ENCODE results near the gene KCNJ18.
"Not testable (repeated sequence)": the region's sequence is repeated elsewhere in the genome, so short reads cannot be mapped to it uniquely, and the experiment has no call there.

KCNJ18 gene

DNA sequence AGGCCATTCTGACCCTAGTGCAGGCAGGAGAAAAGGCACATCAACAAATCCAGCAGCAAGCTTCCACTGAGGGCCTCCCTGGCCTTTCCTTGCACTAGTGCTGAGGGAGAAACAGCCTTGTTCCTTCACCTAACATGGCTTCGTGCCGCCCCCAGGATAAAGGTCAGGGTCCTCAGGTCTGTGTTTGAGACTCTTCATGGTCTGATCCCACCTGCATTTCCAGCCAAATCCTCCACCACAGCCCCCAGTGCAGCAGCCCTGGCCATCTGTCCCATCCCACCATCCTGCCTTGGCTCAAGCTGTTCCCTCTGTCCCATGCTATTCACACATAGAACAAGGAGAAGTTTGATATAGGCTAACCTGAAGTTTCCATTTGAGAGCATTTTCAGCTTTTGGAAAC, 20.9 kb upstream of the KCNJ18 start:
- DNase-seq (ENCODE audit: low read depth in 2 of 2): not testable (repeated sequence)

DNA sequence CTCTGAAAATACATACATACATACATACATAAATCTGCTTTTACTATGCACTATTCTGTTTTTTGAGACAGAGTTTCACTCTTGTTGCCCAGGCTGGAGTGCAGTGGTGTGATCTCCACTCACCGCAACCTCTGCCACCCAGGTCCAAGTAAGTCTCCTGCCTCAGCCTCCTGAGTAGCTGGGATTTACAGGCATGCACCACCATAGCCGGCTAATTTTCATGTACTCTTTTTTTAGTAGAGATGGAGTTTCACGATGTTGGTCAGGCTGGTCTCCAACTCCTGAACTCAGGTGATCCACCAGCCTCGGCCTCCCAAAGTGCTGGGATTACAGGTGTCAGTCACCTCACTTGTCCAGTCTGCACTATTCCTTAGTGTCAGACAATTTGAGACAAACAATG, 20.5 kb upstream of the KCNJ18 start:
- not testable (repeated sequence) for DNase-seq (ENCODE audit: low read depth in 2 of 2)

DNA sequence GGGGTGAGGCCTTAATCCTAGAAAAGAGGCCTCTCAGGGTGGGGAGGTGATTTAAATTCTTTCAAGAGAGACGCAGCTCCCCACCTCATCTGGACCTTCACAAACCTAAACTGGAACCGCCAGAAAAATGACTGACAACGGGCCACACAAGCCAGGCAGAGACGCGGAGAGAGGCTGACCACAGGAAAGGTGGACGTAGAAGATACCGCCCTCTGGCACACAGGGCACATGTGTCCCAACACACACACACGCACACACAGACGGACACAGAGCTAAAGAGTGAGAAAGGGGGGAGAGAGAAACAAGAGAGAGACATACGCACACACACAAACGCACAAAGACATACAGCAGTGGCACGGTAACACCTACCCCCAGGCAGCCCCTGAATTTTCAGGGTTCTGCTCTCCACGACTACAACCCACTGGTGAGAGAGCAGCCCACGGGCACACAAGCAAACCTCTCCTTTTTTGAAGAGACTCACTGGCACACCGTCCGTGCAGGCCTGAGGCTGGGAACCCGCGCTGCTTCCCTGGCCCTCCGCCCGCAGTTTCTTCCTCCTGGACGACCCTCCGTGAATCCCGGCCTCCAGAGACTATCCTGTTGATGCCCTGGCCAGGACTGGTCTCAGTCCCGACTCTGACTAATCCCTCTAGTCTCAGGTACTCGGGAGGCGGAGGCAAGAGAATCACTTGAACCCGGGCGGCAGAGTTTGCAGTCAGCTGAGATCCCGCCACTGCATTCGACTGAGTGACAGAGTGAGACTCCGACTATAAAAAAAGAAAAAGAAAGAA, 18.7 kb upstream of the KCNJ18 start:
- not testable (repeated sequence) for DNase-seq (ENCODE audit: low read depth in 2 of 2)

DNA sequence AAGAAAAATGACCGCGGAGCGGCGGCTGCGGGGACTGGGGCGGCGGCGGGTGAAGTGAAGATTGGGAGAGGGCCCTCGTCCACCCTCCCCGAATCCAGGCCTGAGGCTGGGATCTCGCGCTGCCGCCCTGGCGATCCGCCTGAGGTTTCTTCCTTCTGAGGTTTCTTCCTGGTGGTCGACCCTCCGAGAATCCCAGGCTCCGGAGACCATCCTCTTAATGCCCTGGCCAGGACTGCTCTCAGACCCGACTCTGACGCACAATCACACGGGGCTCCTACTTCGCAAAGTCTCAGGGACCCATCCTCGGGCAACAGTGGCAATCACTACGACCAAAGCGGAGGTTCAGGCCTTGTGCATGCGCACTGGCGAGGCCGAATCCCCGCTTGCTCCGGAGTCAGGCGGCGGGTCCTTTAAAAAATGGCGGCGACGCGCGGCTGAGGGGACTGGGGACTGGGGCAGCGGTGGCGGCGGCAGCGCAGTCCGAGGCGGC, 18.0 kb upstream of the KCNJ18 start:
- DNase-seq (ENCODE audit: low read depth in 2 of 2): no peak

DNA sequence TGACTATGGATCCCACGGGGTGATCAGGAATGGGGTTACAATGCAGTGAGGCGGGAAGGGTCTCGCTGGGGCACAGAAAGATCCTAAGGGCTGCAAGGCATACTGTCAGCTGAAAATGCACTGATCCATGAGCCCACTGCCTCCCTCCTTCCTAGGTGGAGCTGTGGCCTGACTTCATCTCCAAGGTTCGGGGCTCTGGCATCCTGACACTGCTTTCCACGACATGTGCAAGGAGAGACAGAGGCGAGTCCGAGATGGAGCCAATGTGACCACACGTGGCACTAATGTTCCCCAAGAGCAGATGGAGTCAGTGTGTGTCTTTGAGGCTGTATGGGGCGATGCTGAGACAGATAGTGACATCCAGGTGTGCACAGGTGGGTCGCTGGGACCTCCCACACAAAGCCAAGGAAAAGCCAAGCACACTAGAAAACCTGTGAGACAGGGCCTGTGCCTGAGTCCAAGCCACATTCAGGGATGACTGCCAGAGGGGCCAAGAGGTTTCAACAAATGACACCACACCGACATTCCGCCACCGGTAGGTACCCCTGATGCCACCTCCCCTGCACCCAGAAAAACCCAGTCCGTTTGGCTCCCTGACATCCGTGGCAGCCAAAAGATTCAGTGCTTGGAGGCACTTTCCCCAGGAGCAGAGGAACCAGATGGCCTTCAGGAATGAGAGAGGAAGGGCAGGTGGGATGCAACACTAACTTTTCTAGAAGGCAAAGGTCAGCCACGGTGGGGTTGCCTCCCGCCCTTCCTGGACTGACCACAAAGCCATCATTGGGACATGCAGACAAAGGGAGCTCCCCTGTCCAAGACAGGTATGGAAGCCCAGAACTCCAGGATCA, 17.2 kb upstream of the KCNJ18 start:
- not testable (repeated sequence) for DNase-seq (ENCODE audit: low read depth in 2 of 2)

DNA sequence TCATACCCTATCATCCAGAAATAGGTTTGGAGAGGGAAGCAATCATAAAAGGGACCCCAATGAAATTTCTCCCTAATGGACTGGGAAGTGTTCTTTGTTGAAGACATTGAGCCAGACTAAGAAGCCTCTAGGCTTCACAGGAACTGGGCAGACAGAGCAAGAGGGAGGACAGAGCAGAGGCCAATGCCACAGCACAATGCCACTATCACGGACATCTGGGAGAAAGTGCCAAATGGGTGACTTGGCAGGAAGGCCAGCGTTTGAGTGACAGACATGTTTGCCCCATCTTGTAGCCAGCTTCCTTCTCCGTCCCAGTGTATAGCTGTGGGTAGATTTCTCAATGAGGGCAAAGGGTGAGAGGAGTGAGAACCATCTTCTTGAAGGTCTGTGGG, 16.6 kb upstream of the KCNJ18 start:
- not testable (repeated sequence) for DNase-seq (ENCODE audit: low read depth in 2 of 2)

DNA sequence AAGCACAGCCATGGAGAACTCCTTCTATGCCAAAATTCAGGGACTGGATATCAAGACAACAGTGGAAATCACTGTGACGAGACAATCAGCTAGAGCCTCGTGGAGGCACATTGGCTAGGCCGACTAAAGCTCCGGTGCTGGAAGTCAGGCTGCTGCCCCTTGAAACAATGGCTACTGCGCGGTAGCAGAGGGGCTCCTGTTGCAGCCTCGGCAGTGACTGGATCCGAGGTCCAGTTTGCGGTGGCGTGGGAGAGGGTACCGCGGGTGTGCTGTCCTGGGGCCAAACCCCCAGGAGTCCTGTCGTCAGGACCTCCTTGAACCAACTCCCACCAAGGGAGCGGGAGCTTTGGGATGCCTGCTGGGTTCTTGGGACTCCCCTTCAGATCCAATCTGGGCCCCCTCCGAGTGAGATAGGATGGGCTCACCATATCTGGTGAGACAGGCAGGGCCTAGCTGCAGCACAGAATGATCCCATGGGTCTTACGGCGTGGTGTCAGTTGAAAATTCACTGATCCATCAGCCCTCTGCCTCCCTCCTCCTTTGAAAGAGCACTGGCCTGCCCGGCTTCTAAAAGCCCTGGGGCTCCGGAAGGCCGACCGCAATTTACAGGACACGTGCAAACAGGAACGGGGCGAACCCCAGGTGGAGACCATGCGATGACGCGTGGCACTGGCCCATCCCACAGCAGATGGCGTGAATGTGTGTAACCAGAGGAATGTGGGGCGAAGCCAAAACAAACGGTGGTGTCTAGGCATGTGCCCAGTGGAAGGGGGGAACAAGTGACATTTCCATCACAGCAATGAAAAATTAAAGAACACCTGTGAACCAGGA, 15.8 kb upstream of the KCNJ18 start:
- DNase-seq (ENCODE audit: low read depth in 2 of 2): no peak

DNA sequence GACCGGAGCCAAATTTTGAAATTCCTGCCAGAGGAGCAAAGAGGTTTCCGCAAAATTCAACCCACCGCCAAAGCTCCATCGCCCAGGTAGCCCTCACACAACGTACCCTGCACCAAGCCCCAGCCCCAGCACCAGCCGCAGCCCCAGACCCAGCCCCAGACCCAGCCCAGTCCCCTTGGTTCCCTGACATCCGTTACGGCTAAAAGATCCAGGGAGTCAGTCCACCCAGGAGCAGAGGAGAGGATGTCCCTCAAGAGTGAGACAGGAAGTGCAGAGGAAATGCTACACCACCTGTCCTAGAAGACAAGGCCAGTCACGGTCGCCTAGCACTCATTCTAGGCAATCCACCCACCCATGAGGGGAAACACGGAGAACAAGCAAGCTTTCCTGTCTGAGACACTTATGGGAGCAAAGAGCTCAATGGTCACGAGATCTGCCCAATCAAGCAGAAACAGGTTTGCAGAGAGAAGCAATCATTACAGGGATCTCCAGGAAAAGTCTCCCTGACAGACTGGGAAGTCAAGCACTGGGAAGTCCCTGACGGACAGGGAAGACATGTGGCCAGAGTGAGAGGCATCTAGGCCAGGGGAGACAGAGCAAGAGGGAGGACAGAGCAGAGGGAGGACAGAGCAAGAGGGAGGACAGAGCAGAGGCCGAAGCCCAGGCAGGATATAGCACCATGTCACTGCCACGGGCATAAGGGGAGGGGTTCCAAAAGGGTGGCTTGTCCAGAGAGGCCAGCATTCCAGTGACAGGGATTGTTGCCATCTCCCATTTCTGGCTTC, 15.0 kb upstream of the KCNJ18 start:
- no peak for DNase-seq (ENCODE audit: low read depth in 2 of 2)

DNA sequence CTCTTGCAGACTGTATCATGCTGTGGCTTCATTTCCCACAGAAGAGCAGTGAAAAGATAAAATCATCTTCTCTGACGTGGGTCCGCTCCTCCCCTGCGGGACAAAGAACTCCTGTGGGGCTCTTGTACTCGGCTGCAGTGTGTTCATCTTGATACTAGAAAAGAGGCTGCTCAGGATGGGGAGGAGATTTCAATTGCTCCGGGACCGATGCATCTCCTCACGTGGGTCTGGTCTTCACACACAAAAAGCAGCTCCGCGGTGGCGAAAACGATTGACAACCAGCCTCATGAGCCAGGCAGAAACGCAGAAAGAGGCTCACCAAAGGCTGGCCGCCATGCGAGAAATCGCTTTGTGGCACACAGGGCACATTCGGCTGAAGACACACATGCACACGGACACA, 14.4 kb upstream of the KCNJ18 start:
- no peak for DNase-seq (ENCODE audit: low read depth in 2 of 2)

DNA sequence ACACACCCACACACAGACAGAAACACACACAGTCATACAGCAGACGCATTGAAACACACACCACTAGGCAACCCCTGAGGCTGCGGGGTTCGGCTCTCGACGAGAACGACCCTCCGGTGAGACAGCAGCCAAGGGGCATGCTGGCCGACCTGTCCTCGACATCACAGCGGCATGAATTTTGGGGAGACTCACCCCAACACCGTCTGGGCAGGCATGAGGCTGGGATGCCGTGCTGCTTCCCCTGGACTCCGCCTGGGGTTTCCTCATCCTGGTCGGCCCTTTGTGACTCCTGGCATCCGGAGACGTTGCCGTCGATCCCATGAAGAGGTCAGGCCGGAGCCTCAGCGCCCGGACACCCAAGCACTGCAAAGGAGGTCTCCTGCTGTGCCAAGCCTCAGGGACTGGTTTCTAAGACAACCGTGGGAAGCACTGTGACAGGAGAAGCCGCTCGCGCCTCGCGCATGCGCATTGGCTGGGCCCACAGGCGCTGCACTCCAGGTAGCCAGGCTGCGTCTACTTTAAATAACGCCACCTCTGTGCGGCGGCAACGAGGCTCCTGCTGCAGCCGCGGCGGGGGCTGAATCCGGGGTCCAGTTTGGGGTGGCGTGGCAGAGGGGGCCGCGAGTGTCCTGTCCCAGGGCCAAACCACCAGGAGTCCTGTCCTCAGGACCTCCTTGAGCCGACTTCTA, 13.8 kb upstream of the KCNJ18 start:
- no peak for DNase-seq (ENCODE audit: low read depth in 2 of 2)

DNA sequence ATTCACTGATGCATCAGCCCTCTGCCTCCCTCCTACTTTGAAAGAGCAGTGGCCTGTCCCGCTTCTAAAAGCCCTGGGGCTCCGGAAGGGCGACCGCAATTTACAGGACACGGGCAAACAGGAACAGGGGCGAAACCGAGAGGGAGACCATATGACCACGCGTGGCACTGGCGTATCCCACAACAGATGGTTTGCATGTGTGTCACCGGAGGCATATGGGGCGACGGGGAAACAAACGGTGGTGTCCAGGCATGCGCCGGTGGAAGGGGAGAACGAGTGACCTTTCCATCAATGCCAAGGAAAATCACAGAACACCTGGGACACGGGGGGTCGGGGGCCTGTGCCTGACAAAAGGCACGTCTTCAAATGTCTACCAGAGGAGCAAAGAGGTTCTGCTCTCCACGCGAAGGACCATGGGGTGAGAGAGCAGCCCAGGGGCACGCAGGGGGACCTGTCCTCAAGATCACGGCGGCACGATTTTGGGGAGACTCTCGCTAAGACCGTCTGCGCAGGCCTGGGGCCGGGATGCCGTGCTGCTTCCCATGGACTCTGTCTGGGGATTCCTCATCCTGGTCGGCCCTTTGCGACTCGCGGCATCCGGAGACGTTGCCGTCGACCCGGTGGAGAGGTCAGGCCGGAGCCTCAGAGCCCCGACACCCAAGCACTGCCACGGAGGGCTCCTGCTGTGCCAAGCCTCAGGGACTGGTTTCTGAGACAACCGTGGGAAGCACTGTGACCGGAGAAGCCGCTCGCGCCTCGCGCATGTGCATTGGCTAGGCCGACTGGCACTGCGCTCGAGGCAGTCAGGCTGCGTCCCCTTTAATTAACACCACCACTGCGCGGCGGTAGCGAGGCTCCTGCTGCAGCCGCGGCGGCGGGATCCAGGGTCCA, 12.8 kb upstream of the KCNJ18 start:
- DNase-seq (ENCODE audit: low read depth in 2 of 2): no peak

DNA sequence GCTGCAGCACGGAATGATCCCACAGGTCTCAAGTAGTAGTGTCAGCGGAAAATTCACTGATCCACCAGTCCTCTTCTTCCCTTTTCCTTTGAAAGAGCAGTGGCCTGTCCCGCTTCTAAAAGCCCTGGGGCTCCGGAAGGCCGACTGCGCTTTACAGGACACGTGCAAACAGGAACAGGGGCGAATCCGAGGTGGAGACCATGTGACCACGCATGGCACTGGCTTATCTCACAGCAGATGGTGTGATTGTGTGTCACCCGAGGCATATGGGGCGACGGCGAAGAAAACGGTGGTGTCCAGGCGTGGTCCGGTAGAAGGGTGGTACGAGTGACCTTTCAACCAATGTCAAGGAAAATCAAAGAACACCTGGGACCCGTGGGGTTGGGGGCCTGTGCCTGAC, 12.0 kb upstream of the KCNJ18 start:
- DNase-seq (ENCODE audit: low read depth in 2 of 2): no peak

DNA sequence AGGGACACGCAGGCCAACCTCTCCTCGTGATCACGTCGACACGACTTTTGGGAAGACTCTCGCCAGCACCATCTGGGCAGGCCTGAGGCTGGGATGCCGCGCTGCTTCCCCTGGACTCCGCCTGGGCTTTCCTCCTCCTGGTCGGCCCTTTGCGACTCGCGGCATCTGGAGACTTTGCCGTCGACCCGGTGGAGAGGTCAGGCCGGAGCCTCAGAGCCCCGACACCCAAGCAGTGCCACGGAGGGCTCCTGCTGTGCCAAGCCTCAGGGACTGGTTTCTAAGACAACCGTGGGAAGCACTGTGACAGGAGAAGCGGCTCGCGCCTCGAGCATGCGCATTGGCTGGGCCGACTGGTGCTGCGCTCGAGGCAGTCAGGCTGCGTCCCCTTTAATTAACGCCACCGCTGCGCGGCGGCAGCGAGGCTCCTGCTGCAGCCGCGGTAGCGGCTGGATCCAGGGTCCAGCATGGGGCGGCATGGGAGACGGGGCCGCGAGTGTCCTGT, 11.4 kb upstream of the KCNJ18 start:
- DNase-seq (ENCODE audit: low read depth in 2 of 2): not testable (repeated sequence)

DNA sequence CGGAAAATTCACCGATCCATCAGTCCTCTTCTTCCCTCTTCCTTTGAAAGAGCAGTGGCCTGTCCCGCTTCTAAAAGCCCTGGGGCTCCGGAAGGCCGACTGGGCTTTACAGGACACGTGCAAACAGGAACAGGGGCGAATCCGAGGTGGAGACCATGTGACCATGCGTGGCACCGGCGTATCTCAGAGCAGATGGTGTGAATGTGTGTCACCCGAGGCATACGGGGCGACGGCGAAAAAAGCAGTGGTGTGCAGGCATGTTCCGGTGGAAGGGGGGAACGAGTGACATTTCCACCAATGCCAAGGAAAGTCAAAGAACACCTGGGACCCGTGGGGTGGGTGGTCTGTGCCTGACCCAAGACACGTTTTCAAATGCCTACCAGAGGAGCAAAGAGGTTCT, 10.7 kb upstream of the KCNJ18 start:
- DNase-seq (ENCODE audit: low read depth in 2 of 2): not testable (repeated sequence)

DNA sequence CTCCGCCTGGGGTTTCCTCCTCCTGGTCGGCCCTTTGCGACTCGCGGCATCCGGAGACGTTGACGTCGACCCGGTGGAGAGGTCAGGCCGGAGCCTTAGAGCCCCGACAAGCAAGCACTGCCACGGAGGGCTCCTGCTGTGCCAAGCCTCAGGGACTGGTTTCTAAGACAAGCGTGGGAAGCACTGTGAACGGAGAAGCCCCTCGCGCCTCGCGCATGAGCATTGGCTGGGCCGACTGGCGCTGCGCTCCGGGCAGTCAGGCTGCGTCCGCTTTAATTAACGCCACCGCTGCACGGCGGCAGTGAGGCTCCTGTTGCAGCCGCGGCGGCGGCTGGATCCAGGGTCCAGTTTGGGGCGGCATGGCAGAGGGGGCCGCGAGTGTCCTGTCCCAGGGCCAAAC, 10.2 kb upstream of the KCNJ18 start:
- DNase-seq (ENCODE audit: low read depth in 2 of 2): not testable (repeated sequence)

DNA sequence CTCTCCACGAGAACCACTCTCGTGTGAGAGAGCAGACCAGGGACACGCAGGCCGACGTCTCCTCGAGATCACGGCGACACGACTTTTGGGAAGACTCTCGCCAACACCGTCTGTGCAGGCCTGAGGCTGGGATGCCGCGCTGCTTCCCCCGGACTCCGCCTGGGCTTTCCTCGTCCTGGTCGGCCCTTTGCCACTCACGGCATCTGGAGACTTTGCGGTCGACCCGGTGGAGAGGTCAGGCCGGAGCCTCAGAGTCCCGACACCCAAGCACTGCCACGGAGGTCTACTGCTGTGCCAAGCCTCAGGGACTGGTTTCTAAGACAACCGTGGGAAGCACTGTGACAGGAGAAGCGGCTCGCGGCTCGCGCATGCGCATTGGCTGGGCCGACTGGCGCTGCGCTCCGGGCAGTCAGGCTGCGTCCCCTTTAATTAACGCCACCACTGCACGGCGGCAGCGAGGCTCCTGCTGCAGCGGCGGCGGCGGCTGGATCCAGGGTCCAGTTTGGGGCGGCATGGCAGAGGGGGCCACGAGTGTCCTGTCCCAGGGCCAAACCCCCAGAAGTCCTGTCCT, 9.1 kb upstream of the KCNJ18 start:
- not testable (repeated sequence) for DNase-seq (ENCODE audit: low read depth in 2 of 2)

DNA sequence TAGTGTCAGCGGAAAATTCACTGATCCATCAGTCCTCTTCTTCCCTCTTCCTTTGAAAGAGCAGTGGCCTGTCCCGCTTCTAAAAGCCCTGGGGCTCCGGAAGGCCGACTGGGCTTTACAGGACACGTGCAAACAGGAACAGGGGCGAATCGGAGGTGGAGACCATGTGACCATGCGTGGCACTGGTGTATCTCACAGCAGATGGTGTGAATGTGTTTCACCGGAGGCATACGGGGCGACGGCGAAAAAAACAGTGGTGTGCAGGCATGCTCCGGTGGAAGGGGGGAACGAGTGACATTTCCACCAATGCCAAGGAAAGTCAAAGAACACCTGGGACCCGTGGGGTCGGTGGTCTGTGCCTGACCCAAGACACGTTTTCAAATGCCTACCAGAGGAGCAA, 8.4 kb upstream of the KCNJ18 start:
- not testable (repeated sequence) for DNase-seq (ENCODE audit: low read depth in 2 of 2)

DNA sequence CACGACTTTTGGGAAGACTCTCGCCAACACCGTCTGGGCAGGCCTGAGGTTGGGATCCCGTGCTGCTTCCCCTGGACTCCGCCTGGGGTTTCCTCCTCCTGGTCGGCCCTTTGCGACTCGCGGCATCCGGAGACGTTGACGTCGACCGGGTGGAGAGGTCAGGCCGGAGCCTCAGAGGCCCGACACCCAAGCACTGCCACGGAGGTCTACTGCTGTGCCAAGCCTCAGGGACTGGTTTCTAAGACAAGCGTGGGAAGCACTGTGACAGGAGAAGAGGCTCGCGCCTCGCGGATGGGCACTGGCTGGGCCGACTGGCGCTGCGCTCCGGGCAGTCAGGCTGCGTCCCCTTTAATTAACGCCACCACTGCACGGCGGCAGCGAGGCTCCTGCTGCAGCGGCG, 7.9 kb upstream of the KCNJ18 start:
- not testable (repeated sequence) for DNase-seq (ENCODE audit: low read depth in 2 of 2)

All from stimulated activated CD8-positive, alpha-beta memory T cell treated with anti-CD3 and anti-CD28 coated beads, Interleukin-2, amount 100 ng/mL, for 48 hours (primary cell).